GM21423 (cell line): ENCODE data around the gene TRAPPC5.

Experiments used
- ATAC-seq: cut with Tn5 transposase; IDR thresholded peaks from one replicate; pipeline ENCODE4 v1.9.1; 2021; ENCODE audit warnings: mild to moderate bottlenecking, moderate library complexity; ENCODE audit not compliant: unreplicated experiment

The TRAPPC5 gene

GRCh38 chr19:7699003-7699402, 18.4 kb downstream of the TRAPPC5 start:
- ATAC-seq: no peak

GRCh38 chr19:7699417-7700401, 19.1 kb downstream of the TRAPPC5 start:
- no peak for ATAC-seq

- no peak for ATAC-seq
These were observed 20.5 kb downstream of the TRAPPC5 start for GRCh38 chr19:7701049-7701653.

GRCh38 chr19:7701654-7702457, 21.2 kb downstream of the TRAPPC5 start, which contains the start of gene FCER2:
Gene FCER2 (minus strand): TSS chr19:7702131. CDS start chr19:7699760, 2,371 bp downstream.
- ATAC-seq: peak; percentile 44

- ATAC-seq: no peak
These were observed 22.7 kb downstream of the TRAPPC5 start for GRCh38 chr19:7703332-7703731.

GRCh38 chr19:7704280-7705060, 23.8 kb downstream of the TRAPPC5 start:
- ATAC-seq: no peak

GRCh38 chr19:7705387-7706187, 25.0 kb downstream of the TRAPPC5 start:
- peak; percentile 26 for ATAC-seq

GRCh38 chr19:7706188-7706954, 25.7 kb downstream of the TRAPPC5 start:
- no peak for ATAC-seq

GRCh38 chr19:7706955-7707456, 26.4 kb downstream of the TRAPPC5 start:
- no peak for ATAC-seq

GRCh38 chr19:7709932-7710460, 29.4 kb downstream of the TRAPPC5 start:
- ATAC-seq: no peak

GRCh38 chr19:7710616-7711015, 30.0 kb downstream of the TRAPPC5 start:
- ATAC-seq: no peak

GRCh38 chr19:7715671-7716070, 35.0 kb downstream of the TRAPPC5 start:
- no peak for ATAC-seq

- ATAC-seq: no peak
These were observed 36.1 kb downstream of the TRAPPC5 start for GRCh38 chr19:7716762-7717161.

GRCh38 chr19:7718668-7719067, 38.0 kb downstream of the TRAPPC5 start:
- ATAC-seq: no peak

- no peak for ATAC-seq
These were observed 39.7 kb downstream of the TRAPPC5 start for GRCh38 chr19:7720351-7720750.

GRCh38 chr19:7722231-7722651, 41.6 kb downstream of the TRAPPC5 start:
- ATAC-seq: peak; percentile 62

- ATAC-seq: no peak
These were observed 45.2 kb downstream of the TRAPPC5 start for GRCh38 chr19:7725791-7726190.

- no peak for ATAC-seq
These were observed 48.6 kb downstream of the TRAPPC5 start for GRCh38 chr19:7729211-7729610.
